HG02623 (cell line): Measurements from ENCODE around the gene LTA.

Source experiments
- ATAC-seq: cut with Tn5 transposase; IDR thresholded peaks from one replicate; pipeline ENCODE4 v1.9.1; 2021; ENCODE audit warnings: moderate library complexity; ENCODE audit not compliant: unreplicated experiment

LTA gene

GRCh38 chr6:31572041-31572911 is at the start of gene LTA:
TSS of gene LTA (plus strand) at chr6:31572289. CDS start at chr6:31572743, 454 bp downstream.
- peak; percentile 37 for ATAC-seq

DNA sequence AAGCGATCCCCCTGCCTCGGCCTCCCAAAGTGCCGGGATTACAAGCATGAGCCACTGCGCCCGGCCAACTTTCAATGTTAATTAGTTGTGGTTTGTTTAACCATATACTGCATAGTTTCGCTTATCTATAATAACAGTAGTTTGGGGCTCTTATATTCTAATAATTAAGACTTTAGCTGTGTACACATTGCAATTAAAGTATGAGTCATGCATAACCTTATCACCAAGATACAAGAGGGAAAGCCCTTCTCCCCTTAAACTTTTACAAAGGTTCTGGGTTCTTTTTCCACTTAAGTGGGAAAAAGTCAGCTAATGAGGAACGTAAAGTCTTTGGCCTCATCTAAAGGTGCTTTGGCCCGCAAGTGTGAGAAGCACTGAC is 46.5 kb upstream of the LTA start:
- ATAC-seq: no peak

GRCh38 chr6:31525932-31526591 is 46.0 kb upstream of the LTA start:
- no peak for ATAC-seq

DNA sequence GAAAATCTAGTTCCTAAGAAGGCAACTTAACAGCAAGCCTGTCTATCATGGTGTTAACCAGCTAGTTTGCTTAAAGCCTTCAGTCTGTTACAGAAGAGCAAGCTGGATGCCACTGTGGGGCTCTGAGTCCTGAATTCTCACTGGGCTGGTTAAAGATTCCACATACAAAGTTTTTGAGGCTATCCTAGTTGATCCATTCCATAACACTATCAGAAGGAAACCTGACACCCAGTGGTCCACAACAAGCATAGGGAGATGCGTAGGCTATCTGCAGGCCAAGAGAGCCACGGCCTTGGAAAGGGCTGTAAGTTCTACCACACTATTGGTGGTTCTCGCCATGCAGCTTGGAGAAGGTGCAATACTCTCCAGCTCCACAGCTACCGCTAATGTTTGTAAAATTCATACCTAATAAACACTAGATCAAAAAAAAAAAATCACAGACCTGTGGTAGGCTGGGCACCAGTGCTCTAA is 43.7 kb upstream of the LTA start:
- ATAC-seq: no peak

DNA sequence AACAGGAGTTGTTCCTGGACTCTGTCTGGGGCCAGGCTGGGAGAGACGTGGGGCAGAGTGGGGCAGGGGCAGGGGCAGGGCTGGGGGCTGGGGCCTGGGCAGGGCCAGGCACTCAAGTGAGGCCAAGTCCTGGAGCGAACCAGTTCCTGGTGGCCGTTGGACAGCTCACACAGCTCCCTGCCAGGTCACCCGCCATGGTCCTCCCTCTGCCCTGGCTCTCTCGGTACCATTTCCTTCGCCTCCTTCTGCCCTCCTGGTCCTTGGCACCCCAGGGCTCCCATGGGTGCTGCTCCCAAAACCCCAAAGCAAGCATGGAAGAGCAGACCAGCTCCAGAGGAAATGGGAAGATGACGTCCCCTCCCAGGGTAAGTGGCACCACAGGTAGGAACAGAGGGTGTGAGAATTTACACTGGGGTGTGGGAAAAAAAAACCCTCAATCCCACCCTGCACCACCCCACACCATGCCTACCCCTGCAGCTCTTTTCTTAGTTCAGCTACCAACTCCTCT is 43.2 kb upstream of the LTA start, which contains the start of gene MCCD1:
MCCD1 (plus strand) TSS at position 142 of the 508 bp plus-strand sequence; CDS start at position 195, 53 bp downstream.
- no peak for ATAC-seq

DNA sequence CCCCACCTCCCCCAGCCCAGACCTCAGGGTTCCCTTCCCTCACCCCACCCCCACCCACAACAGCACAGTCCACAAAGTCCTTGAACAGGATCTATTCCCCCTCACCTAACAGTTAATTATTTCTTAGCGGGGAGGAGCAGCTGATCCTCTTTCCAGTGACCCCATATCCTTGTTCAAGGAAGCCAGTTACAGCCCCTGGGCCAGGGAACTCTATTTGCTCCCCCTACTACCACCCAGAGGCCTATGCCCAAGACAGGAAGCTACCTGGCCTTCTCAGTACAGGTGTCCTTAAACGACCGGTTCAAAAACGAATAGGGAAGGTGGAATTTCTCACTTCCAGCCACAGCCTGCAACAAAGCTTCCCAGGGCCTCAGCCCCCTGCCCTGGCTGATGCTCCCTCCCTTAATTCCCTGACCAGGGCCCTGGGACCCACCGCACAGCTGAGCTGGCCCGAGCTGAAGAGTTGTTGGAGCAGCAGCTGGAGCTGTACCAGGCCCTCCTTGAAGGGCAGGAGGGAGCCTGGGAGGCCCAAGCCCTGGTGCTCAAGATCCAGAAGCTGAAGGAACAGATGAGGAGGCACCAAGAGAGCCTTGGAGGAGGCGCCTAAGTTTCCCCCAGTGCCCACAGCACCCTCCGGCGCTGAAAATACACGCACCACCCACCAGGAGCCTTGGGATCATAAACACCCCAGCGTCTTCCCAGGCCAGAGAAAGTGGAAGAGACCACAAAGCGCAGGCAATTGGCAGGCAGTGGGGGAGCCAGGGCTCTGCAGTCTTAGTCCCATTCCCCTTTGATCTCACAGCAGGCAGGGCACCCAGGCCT is 42.5 kb upstream of the LTA start:
- ATAC-seq: no peak

- ATAC-seq: no peak
These were observed 41.4 kb upstream of the LTA start for GRCh38 chr6:31530659-31531058.

DNA sequence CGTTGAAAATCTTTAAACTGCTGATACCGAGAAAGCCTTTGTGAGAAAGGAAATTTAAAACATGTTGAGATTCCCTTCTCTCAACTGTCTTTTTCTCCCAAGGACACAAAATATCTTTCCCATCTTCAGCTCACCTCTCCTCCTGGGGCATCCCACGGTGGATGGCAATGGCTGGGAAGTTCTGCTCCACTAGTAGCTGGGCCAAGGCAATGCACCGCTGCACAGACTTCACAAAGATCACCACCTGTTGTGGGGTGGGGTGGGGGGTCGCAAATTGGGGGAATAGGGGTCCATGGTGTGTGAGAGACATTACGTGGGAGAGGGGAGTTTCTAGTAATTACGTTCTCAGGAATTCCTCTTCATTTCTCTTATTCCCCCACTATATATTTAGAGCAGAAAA is 40.9 kb upstream of the LTA start:
- ATAC-seq: no peak

- no peak for ATAC-seq
These were observed 40.1 kb upstream of the LTA start for GRCh38 chr6:31531771-31532643.

- no peak for ATAC-seq
These were observed 39.2 kb upstream of the LTA start for GRCh38 chr6:31532644-31533454.

DNA sequence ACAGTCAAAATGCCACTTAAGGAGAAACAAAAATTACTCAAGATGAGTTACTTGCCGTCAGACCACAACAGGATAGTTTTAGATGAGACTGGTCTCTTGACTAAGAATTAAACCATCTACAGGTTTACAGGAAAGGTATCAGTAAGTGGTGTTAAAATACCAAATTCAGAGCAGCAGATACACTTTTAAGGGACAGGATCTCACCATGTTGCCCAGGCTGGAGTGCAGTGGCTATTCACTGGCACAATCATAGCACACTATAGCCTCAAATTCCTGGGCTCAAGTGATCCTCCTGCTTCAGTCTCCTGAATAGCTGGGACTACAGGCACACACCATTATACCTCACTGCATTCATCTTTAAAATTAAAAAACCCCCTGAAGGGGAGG is 38.6 kb upstream of the LTA start:
- no peak for ATAC-seq

GRCh38 chr6:31534011-31534410 is 38.1 kb upstream of the LTA start:
- no peak for ATAC-seq

DNA sequence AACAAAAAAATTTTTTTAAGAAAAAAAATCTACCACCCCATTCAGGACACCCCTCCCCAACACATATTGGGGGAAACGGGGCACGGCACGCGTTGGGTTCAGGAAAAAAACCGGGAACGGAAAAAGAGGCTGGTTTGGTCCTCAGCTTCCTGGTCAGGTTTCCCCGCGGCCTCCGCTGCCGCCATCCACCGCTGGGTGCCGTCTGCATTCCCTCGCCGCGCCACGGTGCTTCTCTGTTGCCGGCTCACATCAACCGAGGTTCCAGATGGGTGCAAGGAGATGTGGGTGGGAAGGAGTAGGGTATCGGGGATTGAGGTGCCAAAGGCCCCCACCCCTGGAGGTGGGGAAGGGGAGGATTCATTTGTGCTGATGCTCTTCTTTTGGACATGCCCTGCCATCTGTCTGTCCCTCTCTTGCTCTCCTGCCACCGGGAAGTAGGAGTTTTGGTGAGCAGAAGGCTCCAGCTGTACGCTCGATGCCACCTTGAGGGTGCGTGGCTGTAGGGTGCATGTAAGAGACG is 37.5 kb upstream of the LTA start:
- no peak for ATAC-seq

- no peak for ATAC-seq
These were observed 36.4 kb upstream of the LTA start for GRCh38 chr6:31535538-31536324.

DNA sequence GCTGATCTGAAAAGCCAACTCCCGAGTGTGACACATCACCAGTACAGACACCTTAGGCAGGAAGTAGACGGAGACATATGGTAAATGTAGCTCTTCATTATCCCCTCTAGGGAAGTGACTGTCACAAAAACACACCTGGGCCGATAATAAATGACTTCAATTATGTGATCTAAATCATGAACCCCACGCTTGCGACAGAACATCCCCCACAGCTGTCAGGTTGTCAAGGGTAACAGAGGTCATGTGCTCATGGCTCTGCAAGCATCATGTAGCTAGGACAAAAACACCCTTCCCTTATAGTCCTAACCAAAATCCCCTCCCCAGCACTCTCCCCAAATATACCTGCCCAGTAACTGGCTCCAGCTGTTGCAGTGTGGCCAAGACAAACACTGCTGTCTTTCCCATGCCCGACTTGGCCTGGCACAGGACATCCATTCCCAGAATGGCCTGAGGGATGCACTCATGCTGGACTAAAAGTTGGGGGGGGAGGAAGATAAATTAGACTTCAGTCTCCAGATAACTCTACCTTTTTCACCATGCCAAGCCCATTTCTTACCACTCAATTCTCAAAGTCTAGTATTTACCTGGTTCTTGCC is 33.2 kb upstream of the LTA start:
- no peak for ATAC-seq

GRCh38 chr6:31540640-31541039 is 31.4 kb upstream of the LTA start:
- no peak for ATAC-seq

- ATAC-seq: no peak
These were observed 30.9 kb upstream of the LTA start for GRCh38 chr6:31541059-31541657.
